ENCODE results near the gene P2RY14. TPM values are rescaled to one million over a fixed set of nuclear protein-coding genes. Genes with fewer than 3 reads are reported as not detected.

Gene P2RY14
- total and polyA plus RNA-seq, 2 donors (not counting 1 experiment from before 2014, with no cell fraction given) = 0.26 TPM; not detected in 1

DNA sequence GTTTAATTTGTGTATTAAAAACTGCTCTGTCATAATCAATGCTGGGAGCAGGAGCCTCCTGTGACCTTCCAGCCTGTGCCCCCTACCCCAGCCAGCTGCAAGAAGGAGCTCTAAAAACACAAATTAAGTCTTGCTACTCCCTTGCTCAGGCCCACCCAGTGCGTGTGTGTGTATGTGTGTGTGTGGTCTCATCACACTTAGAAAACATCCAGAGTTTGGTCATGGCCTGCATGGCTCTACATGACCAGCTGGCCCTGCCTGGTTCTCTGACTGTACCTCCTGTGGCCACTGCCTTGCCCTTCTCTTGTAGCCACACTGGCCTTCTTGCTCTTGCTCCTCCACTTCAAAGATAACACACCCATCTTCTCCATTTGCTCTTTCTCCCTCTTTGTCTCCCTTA is 13.7 kb downstream of the P2RY14 start:
- TF ChIP-seq CTCF (conservative IDR thresholded peaks at IDR 0.05 in 1 of 2, IDR thresholded peaks at IDR 0.05 in 1 of 2; ENCODE audit: low read depth in 1 of 2, low read length in 2 of 2) (no peak), EZH2 (IDR thresholded peaks at IDR 0.05; ENCODE audit: low read length, missing control alignments) (no peak)
- H3K9ac ChIP-seq (ENCODE audit: insufficient read depth, low read length) = no peak overlapping the region
- H4K20me1 ChIP-seq (ENCODE audit: control insufficient read depth, extremely low read depth, insufficient read depth, low read length) = no peaks in the 10 kb centered on the region
- H3K36me3 ChIP-seq (ENCODE audit: control insufficient read depth, insufficient read depth, low read length) = no peaks in the 10 kb centered on the region
- H3K27me3 ChIP-seq (ENCODE audit: control insufficient read depth, insufficient read depth, low read length) = no peaks in the 10 kb centered on the region
- no peaks in the 10 kb centered on the region for H3K9me3 ChIP-seq (ENCODE audit: control insufficient read depth, insufficient read depth, low read depth, low read length)
- no peaks in the 10 kb centered on the region for H3K79me2 ChIP-seq (ENCODE audit: control insufficient read depth, insufficient read depth, low read length)
- H3K4me1 ChIP-seq (ENCODE audit: control insufficient read depth, extremely low read depth, insufficient read depth, low read length) = no peaks in the 10 kb centered on the region
- DNase-seq (ENCODE audit: low read depth in 2 of 2) = no peak
- H3K4me3 ChIP-seq (replicated peaks in 1 of 4; ENCODE audit: control extremely low read depth in 1 of 4, insufficient read depth in 1 of 4, low read depth in 3 of 4, low read length in 4 of 4) = no peak overlapping the region
- no peak overlapping the region for H2AFZ ChIP-seq (ENCODE audit: low read length)
- no peak overlapping the region for H3K27ac ChIP-seq (ENCODE audit: insufficient read depth, low read length)
- H3K4me2 ChIP-seq (ENCODE audit: extremely low read depth, insufficient read depth, low read length) = no peak overlapping the region

- Histone ChIP-seq H3K79me2 (ENCODE audit: control insufficient read depth, insufficient read depth, low read length) (no peaks in the 10 kb centered on the region), H3K27ac (ENCODE audit: insufficient read depth, low read length) (no peak overlapping the region), H3K9me3 (ENCODE audit: control insufficient read depth, insufficient read depth, low read depth, low read length) (no peaks in the 10 kb centered on the region), H3K27me3 (ENCODE audit: control insufficient read depth, insufficient read depth, low read length) (no peaks in the 10 kb centered on the region), H3K36me3 (ENCODE audit: control insufficient read depth, insufficient read depth, low read length) (no peaks in the 10 kb centered on the region), H4K20me1 (ENCODE audit: control insufficient read depth, extremely low read depth, insufficient read depth, low read length) (no peaks in the 10 kb centered on the region), H3K4me3 (replicated peaks in 1 of 4; ENCODE audit: control extremely low read depth in 1 of 4, insufficient read depth in 1 of 4, low read depth in 3 of 4, low read length in 4 of 4) (no peak overlapping the region), H2AFZ (ENCODE audit: low read length) (no peak overlapping the region), H3K4me1 (ENCODE audit: control insufficient read depth, extremely low read depth, insufficient read depth, low read length) (no peaks in the 10 kb centered on the region), H3K9ac (ENCODE audit: insufficient read depth, low read length) (no peak overlapping the region), H3K4me2 (ENCODE audit: extremely low read depth, insufficient read depth, low read length) (no peak overlapping the region)
- no peak for TF ChIP-seq EZH2 (IDR thresholded peaks at IDR 0.05; ENCODE audit: low read length, missing control alignments)
- no peak for TF ChIP-seq CTCF (conservative IDR thresholded peaks at IDR 0.05 in 1 of 2, IDR thresholded peaks at IDR 0.05 in 1 of 2; ENCODE audit: low read depth in 1 of 2, low read length in 2 of 2)
- DNase-seq (ENCODE audit: low read depth in 2 of 2) = no peak
Observed at GRCh38 chr3:151262871-151263525, 15.3 kb downstream of the P2RY14 start.

- H4K20me1 ChIP-seq (ENCODE audit: control insufficient read depth, extremely low read depth, insufficient read depth, low read length) = no peaks in the 10 kb centered on the region
- H3K4me3 ChIP-seq (replicated peaks in 1 of 4; ENCODE audit: control extremely low read depth in 1 of 4, insufficient read depth in 1 of 4, low read depth in 3 of 4, low read length in 4 of 4) = no peak overlapping the region
- H3K9me3 ChIP-seq (ENCODE audit: control insufficient read depth, insufficient read depth, low read depth, low read length) = no peaks in the 10 kb centered on the region
- no peak overlapping the region for H3K9ac ChIP-seq (ENCODE audit: insufficient read depth, low read length)
- no peaks in the 10 kb centered on the region for H3K79me2 ChIP-seq (ENCODE audit: control insufficient read depth, insufficient read depth, low read length)
- no peaks in the 10 kb centered on the region for H3K36me3 ChIP-seq (ENCODE audit: control insufficient read depth, insufficient read depth, low read length)
- H2AFZ ChIP-seq (ENCODE audit: low read length) = no peak overlapping the region
- no peak overlapping the region for H3K4me2 ChIP-seq (ENCODE audit: extremely low read depth, insufficient read depth, low read length)
- no peak overlapping the region for H3K27ac ChIP-seq (ENCODE audit: insufficient read depth, low read length)
- TF ChIP-seq EZH2 (IDR thresholded peaks at IDR 0.05; ENCODE audit: low read length, missing control alignments) (no peak), CTCF (conservative IDR thresholded peaks at IDR 0.05 in 1 of 2, IDR thresholded peaks at IDR 0.05 in 1 of 2; ENCODE audit: low read depth in 1 of 2, low read length in 2 of 2) (no peak)
- DNase-seq (ENCODE audit: low read depth in 2 of 2) = peak in 1 of 2 donors; percentile 7
- no peaks in the 10 kb centered on the region for H3K4me1 ChIP-seq (ENCODE audit: control insufficient read depth, extremely low read depth, insufficient read depth, low read length)
- no peaks in the 10 kb centered on the region for H3K27me3 ChIP-seq (ENCODE audit: control insufficient read depth, insufficient read depth, low read length)
Observed at GRCh38 chr3:151259664-151260063, 18.7 kb downstream of the P2RY14 start.

All from fibroblast of lung (primary cell).